ENCODE measurements around the gene ZNF322.

Gene ZNF322

GRCh38 chr6:26588965-26589364 is 70.6 kb downstream of the ZNF322 start:
- no peak for DNase-seq (ENCODE audit: low read depth)
